ENCODE measurements around the gene ACIN1.

ACIN1 gene

DNA sequence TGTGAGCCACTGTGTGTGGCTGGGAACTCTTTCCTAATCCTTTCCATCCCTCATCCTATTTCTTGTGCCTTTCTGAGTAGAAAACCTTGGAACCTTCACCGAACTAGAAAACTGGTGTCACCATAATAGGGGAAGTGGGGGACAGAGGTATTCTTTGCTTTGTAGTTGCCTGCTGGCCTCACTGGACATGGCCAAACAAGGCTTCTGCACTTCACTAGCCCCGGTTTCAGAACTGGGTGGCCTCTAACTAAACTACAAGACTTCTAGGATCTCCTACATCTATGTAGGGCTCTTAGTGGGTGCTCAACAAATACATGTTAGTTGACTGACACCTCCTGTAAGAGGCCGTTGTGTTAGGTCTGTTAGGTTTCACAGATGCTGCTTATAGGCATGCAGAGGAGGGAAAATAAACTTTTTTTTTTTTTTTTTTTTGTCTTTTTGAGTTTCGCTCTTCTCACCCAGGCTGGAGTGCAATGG is 10.4 kb upstream of the ACIN1 start:
- no peak overlapping the region for H3K4me3 ChIP-seq (ENCODE audit: low read depth, low read length)
- DNase-seq (ENCODE audit: low read depth): no peak
- TF ChIP-seq, protein P1, sequence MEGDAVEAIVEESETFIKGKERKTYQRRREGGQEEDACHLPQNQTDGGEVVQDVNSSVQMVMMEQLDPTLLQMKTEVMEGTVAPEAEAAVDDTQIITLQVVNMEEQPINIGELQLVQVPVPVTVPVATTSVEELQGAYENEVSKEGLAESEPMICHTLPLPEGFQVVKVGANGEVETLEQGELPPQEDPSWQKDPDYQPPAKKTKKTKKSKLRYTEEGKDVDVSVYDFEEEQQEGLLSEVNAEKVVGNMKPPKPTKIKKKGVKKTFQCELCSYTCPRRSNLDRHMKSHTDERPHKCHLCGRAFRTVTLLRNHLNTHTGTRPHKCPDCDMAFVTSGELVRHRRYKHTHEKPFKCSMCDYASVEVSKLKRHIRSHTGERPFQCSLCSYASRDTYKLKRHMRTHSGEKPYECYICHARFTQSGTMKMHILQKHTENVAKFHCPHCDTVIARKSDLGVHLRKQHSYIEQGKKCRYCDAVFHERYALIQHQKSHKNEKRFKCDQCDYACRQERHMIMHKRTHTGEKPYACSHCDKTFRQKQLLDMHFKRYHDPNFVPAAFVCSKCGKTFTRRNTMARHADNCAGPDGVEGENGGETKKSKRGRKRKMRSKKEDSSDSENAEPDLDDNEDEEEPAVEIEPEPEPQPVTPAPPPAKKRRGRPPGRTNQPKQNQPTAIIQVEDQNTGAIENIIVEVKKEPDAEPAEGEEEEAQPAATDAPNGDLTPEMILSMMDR (IDR thresholded peaks at IDR 0.05; ENCODE audit: control insufficient read depth, extremely low read depth, insufficient read depth): no peak

DNA sequence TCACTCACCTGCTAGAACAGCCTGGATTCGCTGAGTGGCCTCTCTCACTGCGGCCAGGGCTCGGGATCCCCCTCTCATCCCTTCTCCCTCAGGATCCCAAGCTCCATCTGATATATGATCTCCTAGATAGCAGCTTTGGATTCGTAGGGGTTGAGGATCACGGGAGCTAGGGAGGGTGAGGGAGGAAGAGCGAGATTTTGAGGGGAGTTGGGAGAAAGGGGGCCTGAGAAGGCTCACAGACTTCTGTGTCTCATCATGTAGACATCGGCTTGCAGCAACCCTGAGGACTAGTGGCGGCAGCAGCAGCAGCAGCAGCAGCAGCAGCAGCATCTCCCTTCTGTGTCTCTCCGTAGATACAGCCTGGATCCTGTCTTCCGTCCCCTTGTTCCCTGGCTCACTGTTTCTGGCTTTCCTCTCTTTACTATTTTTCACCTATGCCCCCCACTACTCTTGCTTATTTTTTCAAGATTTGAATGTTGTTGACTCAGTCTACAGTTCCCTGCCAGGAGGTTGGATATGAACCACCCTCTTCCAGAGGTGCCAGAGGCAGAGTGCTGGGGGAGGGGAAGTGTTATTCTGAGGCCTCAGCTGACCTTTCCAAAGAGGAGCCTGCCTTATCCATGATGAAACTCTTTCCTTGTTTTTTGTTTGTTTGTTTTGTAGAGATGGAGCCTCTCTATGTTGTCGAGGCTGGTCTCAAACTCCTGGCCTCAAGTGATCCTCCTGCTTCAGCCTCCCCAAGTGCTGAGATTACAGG is 9.8 kb upstream of the ACIN1 start, which contains the start of gene CIROP:
Gene CIROP, minus strand, starts transcription at position 399 of the 757 bp plus-strand sequence. Its CDS starts 69 bp downstream, at position 330.
- TF ChIP-seq, protein P1 (IDR thresholded peaks at IDR 0.05; ENCODE audit: control insufficient read depth, extremely low read depth, insufficient read depth): no peak
- DNase-seq (ENCODE audit: low read depth): no peak
- no peak within 1 kb of the TSS for H3K4me3 ChIP-seq (ENCODE audit: low read depth, low read length)

DNA sequence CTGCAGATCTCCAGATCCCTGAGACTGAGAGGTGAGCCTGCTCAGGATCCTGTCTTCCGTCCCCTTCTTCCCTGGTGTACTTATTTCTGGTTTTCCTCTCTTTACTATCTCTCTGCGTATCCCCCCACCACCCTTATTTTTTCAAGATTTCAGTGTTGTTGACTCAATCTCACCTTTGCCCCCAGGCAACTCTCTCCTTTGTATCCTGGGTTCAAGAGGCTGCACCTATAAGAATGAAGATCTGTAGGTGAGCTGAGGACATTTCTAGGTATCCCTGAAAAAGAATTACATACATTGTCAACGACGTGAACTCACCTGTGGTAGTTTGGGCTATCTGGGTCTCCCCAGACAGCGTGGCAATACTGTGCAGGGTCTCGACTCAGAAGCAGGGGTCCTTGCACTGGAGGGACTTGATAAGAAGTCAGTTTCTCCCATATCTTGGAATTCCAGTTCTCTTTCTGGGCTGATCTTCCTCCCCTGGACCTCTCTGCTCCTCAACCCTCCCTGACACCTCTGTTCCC is 9.2 kb upstream of the ACIN1 start:
- H3K4me3 ChIP-seq (ENCODE audit: low read depth, low read length): no peak overlapping the region
- DNase-seq (ENCODE audit: low read depth): no peak
- TF ChIP-seq, protein P1 (IDR thresholded peaks at IDR 0.05; ENCODE audit: control insufficient read depth, extremely low read depth, insufficient read depth): no peak

DNA sequence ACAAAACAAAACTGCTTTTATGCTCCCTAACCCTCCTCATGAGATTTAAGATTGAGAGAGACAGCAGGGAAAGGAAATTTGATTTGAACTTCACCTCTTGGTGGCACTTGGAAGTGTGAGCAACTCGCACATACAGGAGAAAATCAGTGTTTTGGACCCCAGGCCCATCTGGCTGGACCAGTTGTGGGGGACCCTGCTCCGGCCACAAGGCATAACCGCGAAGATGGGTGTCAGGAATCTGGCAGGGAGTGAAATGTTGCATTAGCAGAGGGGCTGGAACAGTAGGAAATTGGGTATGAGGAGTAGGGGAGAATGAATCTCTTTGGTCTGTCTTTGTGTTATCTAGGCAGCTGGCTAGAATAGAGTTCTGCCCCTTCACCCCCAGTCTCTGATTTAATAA is 8.6 kb upstream of the ACIN1 start:
- TF ChIP-seq, protein P1 (IDR thresholded peaks at IDR 0.05; ENCODE audit: control insufficient read depth, extremely low read depth, insufficient read depth): no peak
- DNase-seq (ENCODE audit: low read depth): no peak
- no peak overlapping the region for H3K4me3 ChIP-seq (ENCODE audit: low read depth, low read length)

DNA sequence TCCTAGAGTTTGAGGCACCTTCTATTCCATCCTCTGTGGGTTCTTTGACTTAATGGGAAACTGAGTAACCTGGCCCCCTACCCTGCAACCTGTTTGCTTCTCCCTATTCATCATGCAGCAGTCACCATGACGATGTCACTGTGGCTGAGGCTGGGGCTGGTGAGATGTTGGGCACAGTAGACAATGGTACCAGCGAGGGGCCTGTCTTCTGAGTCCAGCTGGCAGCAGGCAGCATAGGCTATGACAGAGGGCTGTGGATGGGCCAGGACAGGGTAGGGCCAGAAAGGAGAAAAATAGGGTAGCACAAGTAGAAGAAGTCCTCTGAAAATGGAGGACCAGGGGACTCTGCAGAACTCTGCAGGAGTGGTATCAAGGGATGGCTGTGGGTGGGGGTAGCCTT is 7.9 kb upstream of the ACIN1 start:
- DNase-seq (ENCODE audit: low read depth): no peak
- TF ChIP-seq, protein P1 (IDR thresholded peaks at IDR 0.05; ENCODE audit: control insufficient read depth, extremely low read depth, insufficient read depth): no peak
- H3K4me3 ChIP-seq (ENCODE audit: low read depth, low read length): no peak overlapping the region

DNA sequence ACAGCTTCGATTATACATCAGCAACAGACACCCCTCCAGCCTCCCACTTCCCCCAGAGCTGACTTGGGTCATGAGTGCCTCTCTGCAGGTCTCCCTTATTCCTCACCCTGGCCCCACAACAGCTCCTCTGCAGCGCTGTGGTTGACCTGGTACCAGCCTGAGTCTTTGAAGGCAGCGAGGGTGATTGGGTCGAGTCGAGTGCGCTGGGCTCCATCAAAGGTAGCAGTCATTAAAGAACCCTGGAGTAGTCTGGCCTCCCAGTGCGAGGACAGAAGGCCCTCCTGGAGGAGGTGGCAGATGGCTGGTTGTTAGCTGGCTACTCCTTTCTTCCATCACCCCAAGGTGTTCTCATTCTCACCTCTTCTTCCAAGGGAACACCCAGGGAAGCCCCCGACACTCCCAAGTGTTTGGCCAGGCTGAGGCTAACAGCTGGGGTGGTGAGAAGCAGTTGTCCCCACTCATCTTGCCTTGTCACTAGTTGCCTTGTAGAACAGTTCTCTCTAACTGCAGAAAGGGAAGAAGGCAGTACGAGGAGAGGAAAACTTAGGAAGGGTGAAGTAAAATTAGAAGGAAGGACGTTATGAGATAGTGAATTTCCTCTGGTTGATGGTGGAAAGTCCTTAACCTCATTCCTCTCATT is 7.2 kb upstream of the ACIN1 start:
- no peak for DNase-seq (ENCODE audit: low read depth)

More for the DNA sequence above, 7.2 kb upstream of the ACIN1 start:
- no peak overlapping the region for H3K4me3 ChIP-seq (ENCODE audit: low read depth, low read length)
- TF ChIP-seq, protein P1 (IDR thresholded peaks at IDR 0.05; ENCODE audit: control insufficient read depth, extremely low read depth, insufficient read depth): no peak
